A673 (cell line): Measurements from ENCODE around the gene SEC22A. TPM values are rescaled to one million over a fixed set of nuclear protein-coding genes. Genes with fewer than 3 reads are reported as not detected.

Source experiments
- BruUV-seq: library from RNA; stranded (reverse); fragments of 400-500 nt; replicated peaks from 2 replicates; lab custom pipeline; 2021; lab: Mats Ljungman, UMichigan
- CTCF ChIA-PET: fragments of 300-600 bp; sonication (Branson Sonifier 250); formaldehyde crosslinking; loops from one replicate; lab custom pipeline; 2022; ENCODE audit warnings: antibody characterized with exemption; lab: Charles Lee
- POLR2A ChIA-PET: fragments of 300-600 bp; sonication (Branson Sonifier 250); formaldehyde crosslinking; loops from one replicate; lab custom pipeline; 2022; ENCODE audit warnings: antibody characterized with exemption; ENCODE audit not compliant: low non-redundant PET; lab: Charles Lee
- DNase-seq: peaks from one replicate; pipeline ENCODE4 v3.0.0-alpha.2; 2015; ENCODE audit warnings: low spot score
- H3K27ac ChIP-seq: fragments of 200-600 bp; sonication (generic); 2 replicates; pipeline ENCODE4 v1.5.1; 2016; ENCODE audit warnings: mixed run types, low read depth, mild to moderate bottlenecking, mixed read lengths, antibody characterized with exemption, low read length; ENCODE audit not compliant: poor library complexity, severe bottlenecking
- H3K27me3 ChIP-seq: fragments of 200-600 bp; sonication (generic); replicated peaks from 2 replicates; pipeline ENCODE4 v1.6.1; 2017; ENCODE audit warnings: mixed run types, low read depth, mild to moderate bottlenecking, mixed read lengths, antibody characterized with exemption, low read length; ENCODE audit not compliant: insufficient read depth, poor library complexity
- H3K36me3 ChIP-seq: fragments of 200-600 bp; sonication (generic); 2 replicates; pipeline ENCODE4 v1.6.1; 2016; ENCODE audit warnings: mixed run types, mild to moderate bottlenecking, mixed read lengths, antibody characterized with exemption, low read length; ENCODE audit not compliant: insufficient read depth, poor library complexity, severe bottlenecking
- H3K4me1 ChIP-seq: fragments of 200-600 bp; sonication (generic); 2 replicates; pipeline ENCODE4 v1.6.1; 2017; ENCODE audit warnings: mixed run types, mild to moderate bottlenecking, mixed read lengths, antibody characterized with exemption, low read length; ENCODE audit not compliant: insufficient read depth, poor library complexity, severe bottlenecking
- H3K4me3 ChIP-seq: fragments of 200-600 bp; sonication (generic); 2 replicates; pipeline ENCODE4 v1.5.1; 2016; ENCODE audit warnings: low read depth, mixed run types, mild to moderate bottlenecking, mixed read lengths, low read length; ENCODE audit not compliant: poor library complexity, severe bottlenecking
- H3K9me3 ChIP-seq: fragments of 200-600 bp; sonication (generic); 2 replicates; pipeline ENCODE4 v1.6.1; 2016; ENCODE audit warnings: mixed run types, low read depth, mild to moderate bottlenecking, mixed read lengths, antibody characterized with exemption, low read length; ENCODE audit not compliant: poor library complexity, severe bottlenecking
- EZH2 ChIP-seq: fragments of 200-600 bp; sonication (generic); IDR thresholded peaks from 2 replicates; pipeline ENCODE4 v1.6.1; 2017; ENCODE audit warnings: borderline replicate concordance, low read depth, mild to moderate bottlenecking, mixed read lengths, antibody characterized with exemption, low read length; ENCODE audit not compliant: poor library complexity, severe bottlenecking
- intact Hi-C: fragments of 100-400 bp; cut with micrococcal nuclease; formaldehyde crosslinking; loops from one replicate; pipeline ENCODE4 v1.10.0; 2022; ENCODE audit not compliant: unreplicated experiment
- total RNA-seq: library from RNA; stranded (reverse); gene quantifications from 2 replicates; pipeline ENCODE4 v1.2.3, GENCODE V29; 2021
- TF ChIP-seq, protein P1 (sequence below): fragments of 300-800, 200-600 bp; sonication (generic); conservative IDR thresholded peaks from 2 replicates; pipeline ENCODE4 v1.5.1; 2017; ENCODE audit warnings: low read depth, mild to moderate bottlenecking, antibody characterized with exemption, low read length, moderate library complexity, mixed read lengths

SEC22A gene
- total RNA-seq, 1 experiment from 2014 or later, result 21.6 TPM

DNA sequence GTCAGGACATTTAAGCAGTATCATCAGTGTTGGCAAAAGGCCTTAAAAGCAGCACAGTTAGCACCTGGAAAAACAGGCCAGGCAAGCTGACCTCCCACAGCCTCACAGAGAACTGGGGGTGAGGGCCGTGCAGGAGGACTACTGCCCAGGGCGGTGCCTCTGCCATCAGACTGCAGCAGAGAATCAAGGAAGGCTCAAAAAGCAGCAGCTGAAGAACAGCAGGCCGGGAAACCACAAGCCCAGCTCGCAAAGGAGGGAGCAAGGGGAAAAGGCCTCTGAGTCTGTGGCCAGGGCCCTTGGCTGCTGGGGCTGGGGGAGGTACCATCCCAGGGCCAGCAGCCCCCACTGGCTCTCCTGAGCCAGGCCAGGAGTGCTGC lies 84.2 kb downstream of the SEC22A start:
- no peak for DNase-seq
- TF ChIP-seq, protein P1, sequence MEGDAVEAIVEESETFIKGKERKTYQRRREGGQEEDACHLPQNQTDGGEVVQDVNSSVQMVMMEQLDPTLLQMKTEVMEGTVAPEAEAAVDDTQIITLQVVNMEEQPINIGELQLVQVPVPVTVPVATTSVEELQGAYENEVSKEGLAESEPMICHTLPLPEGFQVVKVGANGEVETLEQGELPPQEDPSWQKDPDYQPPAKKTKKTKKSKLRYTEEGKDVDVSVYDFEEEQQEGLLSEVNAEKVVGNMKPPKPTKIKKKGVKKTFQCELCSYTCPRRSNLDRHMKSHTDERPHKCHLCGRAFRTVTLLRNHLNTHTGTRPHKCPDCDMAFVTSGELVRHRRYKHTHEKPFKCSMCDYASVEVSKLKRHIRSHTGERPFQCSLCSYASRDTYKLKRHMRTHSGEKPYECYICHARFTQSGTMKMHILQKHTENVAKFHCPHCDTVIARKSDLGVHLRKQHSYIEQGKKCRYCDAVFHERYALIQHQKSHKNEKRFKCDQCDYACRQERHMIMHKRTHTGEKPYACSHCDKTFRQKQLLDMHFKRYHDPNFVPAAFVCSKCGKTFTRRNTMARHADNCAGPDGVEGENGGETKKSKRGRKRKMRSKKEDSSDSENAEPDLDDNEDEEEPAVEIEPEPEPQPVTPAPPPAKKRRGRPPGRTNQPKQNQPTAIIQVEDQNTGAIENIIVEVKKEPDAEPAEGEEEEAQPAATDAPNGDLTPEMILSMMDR, result no peak
- TF ChIP-seq EZH2, result no peak
- Histone ChIP-seq H3K4me3 (no peak overlapping the region), H3K9me3 (no peaks in the 10 kb centered on the region), H3K27me3 (no peaks in the 10 kb centered on the region), H3K27ac (no peak overlapping the region), H3K36me3 (no peaks in the 10 kb centered on the region), H3K4me1 (no peaks in the 10 kb centered on the region)
- intact Hi-C loops, result no loop called here
- no TSS peak for BruUV-seq
- POLR2A ChIA-PET, result interaction anchor here (0.7 kb wide), 1 partner anchor 35 kb away, joined by 18 read pairs; no protein-coding TSS in a partner anchor
- CTCF ChIA-PET, result interaction anchor here (0.5 to 0.6 kb wide), 3 partner anchors 204 to 947 kb away, joined by 3 to 6 read pairs (median 3); no protein-coding TSS in a partner anchor

DNA sequence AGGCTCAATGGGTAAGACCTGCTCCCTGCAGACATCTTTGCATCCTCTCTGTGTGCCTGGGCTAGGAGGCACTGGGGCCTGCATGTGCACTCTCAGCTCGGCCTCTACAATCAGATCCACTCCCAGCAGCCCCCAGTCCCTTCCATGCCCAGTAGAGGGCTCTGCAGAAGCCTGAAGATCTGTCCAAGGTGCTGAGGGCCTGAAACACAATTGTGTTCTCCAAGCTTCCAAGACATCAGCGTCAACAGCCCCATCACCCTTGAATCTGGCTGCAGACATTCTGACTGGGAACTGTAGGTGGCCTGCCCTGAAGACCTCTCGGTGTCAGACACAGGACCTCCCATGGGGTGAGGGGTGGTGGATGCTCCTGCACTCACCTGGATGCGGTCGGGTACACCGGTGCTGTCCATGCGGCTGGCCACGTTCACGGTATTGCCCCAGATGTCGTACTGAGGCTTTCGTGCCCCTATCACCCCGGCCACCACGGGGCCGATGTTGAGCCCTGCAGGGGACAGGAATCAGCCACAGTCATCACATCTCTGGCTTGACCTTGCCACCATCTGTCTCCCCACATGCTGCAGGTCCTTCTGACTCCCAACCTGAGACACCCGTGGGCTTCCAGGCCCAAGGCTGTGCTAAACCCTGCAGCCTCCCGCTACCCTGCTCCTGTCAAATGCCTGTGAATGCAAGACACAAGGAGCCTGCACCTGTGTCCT lies 84.7 kb downstream of the SEC22A start:
- no TSS peak for BruUV-seq
- Histone ChIP-seq H3K4me3 (no peak overlapping the region), H3K27me3 (peaks cover under 1% of the 10 kb centered on the region), H3K9me3 (no peaks in the 10 kb centered on the region), H3K4me1 (no peaks in the 10 kb centered on the region), H3K27ac (no peak overlapping the region), H3K36me3 (no peaks in the 10 kb centered on the region)
- CTCF ChIA-PET, result interaction anchor here (0.5 to 0.6 kb wide), 3 partner anchors 203 to 948 kb away, joined by 3 to 6 read pairs (median 3); no protein-coding TSS in a partner anchor
- POLR2A ChIA-PET, result interaction anchor here (0.7 kb wide), 1 partner anchor 34 kb away, joined by 18 read pairs; no protein-coding TSS in a partner anchor
- DNase-seq, result peak; percentile 80
- TF ChIP-seq EZH2, result no peak
- TF ChIP-seq, protein P1, result peak; percentile 90
- intact Hi-C loops, result no loop called here

DNA sequence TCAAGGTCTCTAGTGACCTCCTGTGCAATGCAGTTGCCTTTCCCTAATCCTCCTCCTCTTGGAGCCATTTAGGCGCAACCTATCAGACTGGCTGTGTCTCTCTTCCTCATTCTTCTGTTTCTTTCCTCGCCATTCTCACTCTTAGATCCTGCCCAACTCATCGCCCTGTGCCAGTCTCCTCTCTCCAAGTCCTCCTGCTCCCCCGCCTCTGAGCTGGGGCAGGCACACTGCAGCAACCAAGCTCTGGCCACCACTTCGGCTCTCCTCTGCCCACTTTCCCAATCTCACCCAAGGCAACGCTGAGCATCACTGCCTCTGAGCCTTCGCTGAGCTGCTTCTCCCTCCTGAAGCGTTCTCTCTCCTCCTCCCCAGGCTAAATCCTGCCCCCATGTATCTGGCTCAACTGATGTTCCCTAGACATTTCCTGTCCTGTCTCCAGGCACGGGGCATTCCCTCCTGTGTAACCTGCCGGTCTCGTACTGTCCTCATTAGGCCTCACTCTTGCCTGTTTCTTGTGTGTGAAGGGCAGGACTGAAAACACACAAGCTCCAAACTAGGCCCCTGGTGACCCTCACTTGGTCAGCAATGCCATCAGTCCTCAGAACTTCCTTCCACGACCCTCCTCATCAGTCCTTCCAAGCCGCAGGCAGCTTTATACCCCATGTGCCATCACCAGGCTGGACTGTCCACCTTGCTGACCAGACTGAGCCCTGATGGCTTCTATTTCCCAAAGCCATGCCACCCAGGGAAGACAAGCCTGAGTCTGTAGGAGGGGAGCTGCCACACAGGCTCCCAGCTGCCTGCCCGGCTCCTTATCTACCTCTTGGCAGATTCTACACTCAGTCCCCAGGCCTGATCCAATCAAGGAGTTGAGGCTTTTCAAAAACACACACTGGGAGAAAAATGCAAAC lies 85.6 kb downstream of the SEC22A start:
- intact Hi-C loops, result no loop called here
- Histone ChIP-seq H3K9me3 (no peaks in the 10 kb centered on the region), H3K27me3 (peaks cover 8% of the 10 kb centered on the region), H3K4me3 (no peak overlapping the region), H3K4me1 (no peaks in the 10 kb centered on the region), H3K36me3 (no peaks in the 10 kb centered on the region), H3K27ac (no peak overlapping the region)
- DNase-seq, result no peak
- BruUV-seq, result no TSS peak
- CTCF ChIA-PET, result no interaction called here
- POLR2A ChIA-PET, result no interaction called here
- TF ChIP-seq EZH2, result no peak
- TF ChIP-seq, protein P1, result no peak
